Brain microvascular endothelial cell (primary cell): ENCODE results near the gene BCL2L15.

Experiments
- DNase-seq: peaks from one replicate; pipeline ENCODE4 v3.0.0-alpha.2; 2020
- H3K27ac ChIP-seq: fragments of 250-450 bp; sonication (Bioruptor Pico); 2 replicates; pipeline ENCODE4 v1.5.1; 2020; ENCODE audit warnings: mild to moderate bottlenecking, moderate library complexity
- H3K27me3 ChIP-seq: fragments of 250-450 bp; sonication (Bioruptor Pico); replicated peaks from 2 replicates; pipeline ENCODE4 v1.5.1; 2020; ENCODE audit warnings: mild to moderate bottlenecking
- H3K36me3 ChIP-seq: fragments of 250-450 bp; sonication (Bioruptor Pico); replicated peaks from 2 replicates; pipeline ENCODE4 v1.5.1; 2020; ENCODE audit warnings: mild to moderate bottlenecking
- H3K4me3 ChIP-seq: 2 replicates; pipeline ENCODE4 v1.5.1; 2011; ENCODE audit warnings: low read depth, mild to moderate bottlenecking, control low read depth, low read length, moderate library complexity
- in situ Hi-C: cut with HindIII; loops from 2 replicates; pipeline ENCODE4 v1.10.0; 2017; ENCODE audit warnings: low sequenced_read_pairs, low pct_ligation_motif_present
- TF ChIP-seq, protein P1 (sequence below): IDR thresholded peaks from 2 replicates; pipeline ENCODE4 v1.5.1; 2011; ENCODE audit warnings: low read depth, mild to moderate bottlenecking, moderate library complexity, low read length, control low read depth, inconsistent platforms; ENCODE audit errors: missing control alignments

Gene BCL2L15

DNA sequence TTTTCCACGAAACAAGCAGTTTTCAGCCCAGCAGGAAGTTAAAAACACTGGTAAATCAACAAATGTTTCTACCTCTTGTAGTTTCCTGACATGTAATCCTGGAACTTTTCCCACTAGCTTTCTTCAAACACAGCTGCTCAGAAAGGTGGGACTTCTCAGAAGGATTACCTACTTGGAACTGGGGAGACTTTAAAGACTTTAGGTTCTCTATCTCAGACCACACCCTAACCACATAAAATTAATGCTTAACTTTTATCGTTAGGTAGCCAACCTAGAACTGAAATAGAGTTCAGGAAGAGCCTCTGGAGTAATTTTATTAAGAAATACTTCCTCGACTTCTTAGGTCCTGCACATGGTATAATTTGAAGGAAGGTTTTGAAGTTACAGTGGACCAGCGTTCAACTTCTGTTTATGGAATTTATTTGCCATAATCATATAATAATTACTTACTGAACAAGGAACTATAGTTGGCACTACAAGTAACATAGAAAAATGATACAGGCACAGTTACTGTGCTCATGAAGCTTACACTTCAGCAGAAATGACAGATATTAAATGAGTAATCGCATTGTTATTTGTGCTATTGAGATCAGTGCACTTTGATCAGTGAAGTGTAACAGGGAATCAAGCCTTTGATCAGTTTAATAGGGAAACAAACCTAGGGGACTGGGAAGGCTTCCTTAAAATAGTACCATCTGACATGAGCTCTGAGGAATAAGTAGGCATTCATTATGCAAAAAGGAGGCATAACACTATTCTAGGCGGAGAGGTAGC lies at the start of gene BCL2L15:
TSS of gene BCL2L15 (minus strand) at position 180 of the 774 bp plus-strand sequence. CDS start 206 bp downstream, outside the sequence.
- in situ Hi-C loops = no loop called here
- no peaks in the 10 kb centered on the region for H3K27me3 ChIP-seq

DNA sequence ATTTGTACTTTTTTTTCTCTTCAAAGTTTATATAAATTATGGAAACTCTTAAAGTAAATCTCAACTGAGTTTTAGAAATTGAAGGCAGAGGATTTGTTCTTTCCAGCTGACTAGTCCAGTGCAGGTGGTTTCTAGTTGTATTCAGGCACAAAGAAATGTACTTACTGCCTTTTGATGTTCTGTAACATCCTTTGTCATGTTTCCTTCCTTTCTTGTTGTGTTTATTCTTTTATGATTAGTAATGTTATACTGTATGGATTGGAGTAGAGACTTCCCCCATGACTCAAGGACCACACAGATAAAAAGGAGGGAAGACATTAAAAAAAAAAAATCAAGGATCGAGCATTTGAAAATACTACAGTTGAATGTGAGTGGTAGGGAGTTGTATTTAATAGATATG lies 49.8 kb upstream of the BCL2L15 start:
- no peak overlapping the region for H3K27ac ChIP-seq
- in situ Hi-C loops = no loop called here
- no peak overlapping the region for H3K4me3 ChIP-seq
- no peaks in the 10 kb centered on the region for H3K27me3 ChIP-seq
- TF ChIP-seq, protein P1, sequence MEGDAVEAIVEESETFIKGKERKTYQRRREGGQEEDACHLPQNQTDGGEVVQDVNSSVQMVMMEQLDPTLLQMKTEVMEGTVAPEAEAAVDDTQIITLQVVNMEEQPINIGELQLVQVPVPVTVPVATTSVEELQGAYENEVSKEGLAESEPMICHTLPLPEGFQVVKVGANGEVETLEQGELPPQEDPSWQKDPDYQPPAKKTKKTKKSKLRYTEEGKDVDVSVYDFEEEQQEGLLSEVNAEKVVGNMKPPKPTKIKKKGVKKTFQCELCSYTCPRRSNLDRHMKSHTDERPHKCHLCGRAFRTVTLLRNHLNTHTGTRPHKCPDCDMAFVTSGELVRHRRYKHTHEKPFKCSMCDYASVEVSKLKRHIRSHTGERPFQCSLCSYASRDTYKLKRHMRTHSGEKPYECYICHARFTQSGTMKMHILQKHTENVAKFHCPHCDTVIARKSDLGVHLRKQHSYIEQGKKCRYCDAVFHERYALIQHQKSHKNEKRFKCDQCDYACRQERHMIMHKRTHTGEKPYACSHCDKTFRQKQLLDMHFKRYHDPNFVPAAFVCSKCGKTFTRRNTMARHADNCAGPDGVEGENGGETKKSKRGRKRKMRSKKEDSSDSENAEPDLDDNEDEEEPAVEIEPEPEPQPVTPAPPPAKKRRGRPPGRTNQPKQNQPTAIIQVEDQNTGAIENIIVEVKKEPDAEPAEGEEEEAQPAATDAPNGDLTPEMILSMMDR = no peak
- no peak for DNase-seq
- peaks cover 16% of the 10 kb centered on the region for H3K36me3 ChIP-seq

More for the DNA sequence above, at the start of gene BCL2L15:
- H3K36me3 ChIP-seq = no peaks in the 10 kb centered on the region
- TF ChIP-seq, protein P1 = no peak
- H3K27ac ChIP-seq = peak within 1 kb of the TSS; percentile 61
- DNase-seq = no peak
- H3K4me3 ChIP-seq = no peak within 1 kb of the TSS

DNA sequence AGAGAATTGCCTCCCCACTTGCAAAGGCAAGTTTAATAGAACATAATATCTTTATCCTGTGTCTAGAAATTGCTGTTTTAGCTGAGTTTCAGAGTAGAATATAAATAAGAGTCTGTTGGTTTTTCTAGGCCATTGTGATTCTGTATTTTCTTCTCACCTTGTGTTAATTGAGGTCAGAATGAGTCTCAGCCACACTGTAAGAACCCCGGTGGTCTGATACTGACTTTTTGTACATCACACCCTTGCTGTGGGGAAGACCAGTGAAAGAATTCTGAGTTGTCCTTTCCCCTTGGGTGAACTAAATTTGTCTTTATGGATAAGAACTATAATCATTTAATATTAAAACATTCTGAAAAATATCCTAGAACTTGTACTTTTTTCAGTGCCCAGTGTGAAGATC lies 48.6 kb upstream of the BCL2L15 start:
- Histone ChIP-seq H3K36me3 (peaks cover 7% of the 10 kb centered on the region), H3K27me3 (no peaks in the 10 kb centered on the region), H3K4me3 (no peak overlapping the region), H3K27ac (no peak overlapping the region)
- no peak for DNase-seq
- TF ChIP-seq, protein P1 = no peak
- in situ Hi-C loops = no loop called here

DNA sequence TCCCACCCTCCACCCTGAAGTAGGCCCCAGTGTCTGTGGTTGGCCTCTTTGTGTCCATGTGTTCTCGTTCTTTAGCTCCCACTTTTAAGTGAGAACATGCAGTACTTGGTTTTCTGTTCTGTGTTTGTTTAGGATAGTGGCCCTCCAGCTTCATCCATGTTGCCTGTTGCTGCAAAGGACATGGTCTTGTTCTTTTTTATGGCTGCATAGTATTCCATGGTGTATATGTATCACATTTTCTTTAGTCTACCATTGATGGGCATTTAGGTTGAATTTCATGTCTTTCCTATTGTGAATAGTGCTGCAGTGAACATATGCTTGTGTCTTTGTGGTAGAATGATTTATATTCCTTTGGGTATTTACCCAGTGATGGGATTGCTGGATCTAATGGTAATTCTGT lies 47.8 kb upstream of the BCL2L15 start:
- Histone ChIP-seq H3K27ac (no peak overlapping the region), H3K27me3 (no peaks in the 10 kb centered on the region), H3K36me3 (no peaks in the 10 kb centered on the region), H3K4me3 (no peak overlapping the region)
- in situ Hi-C loops = no loop called here
- TF ChIP-seq, protein P1 = no peak
- DNase-seq = no peak

DNA sequence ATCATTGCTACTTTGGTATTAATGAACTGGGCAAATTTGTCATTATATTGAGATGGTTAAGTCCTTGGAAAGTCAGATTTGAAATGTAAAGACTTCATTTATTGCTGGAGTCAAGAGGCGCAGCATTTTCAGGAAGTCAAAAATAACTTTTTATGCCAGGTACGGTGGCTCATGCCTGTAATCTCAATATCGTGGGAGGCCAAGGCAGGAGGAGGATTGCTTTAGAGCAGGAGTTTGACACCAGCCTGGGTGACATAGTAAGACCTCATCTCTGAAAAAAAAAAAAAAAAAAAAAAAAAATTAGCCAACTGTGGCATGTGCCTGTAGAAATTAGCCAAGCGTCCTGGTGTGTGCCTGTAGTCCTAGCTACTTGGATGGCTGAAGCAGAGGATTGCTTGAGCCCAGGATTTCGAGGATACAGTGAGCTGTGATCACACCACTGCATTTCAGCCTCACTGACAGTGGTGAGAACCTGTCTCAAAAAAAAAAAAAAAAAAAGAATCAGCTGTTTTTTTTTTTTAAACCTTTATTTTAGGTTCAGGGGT lies 47.2 kb upstream of the BCL2L15 start:
- in situ Hi-C loops = no loop called here
- no peak overlapping the region for H3K4me3 ChIP-seq
- no peaks in the 10 kb centered on the region for H3K27me3 ChIP-seq
- TF ChIP-seq, protein P1 = no peak
- H3K27ac ChIP-seq = no peak overlapping the region
- no peaks in the 10 kb centered on the region for H3K36me3 ChIP-seq
- DNase-seq = no peak

DNA sequence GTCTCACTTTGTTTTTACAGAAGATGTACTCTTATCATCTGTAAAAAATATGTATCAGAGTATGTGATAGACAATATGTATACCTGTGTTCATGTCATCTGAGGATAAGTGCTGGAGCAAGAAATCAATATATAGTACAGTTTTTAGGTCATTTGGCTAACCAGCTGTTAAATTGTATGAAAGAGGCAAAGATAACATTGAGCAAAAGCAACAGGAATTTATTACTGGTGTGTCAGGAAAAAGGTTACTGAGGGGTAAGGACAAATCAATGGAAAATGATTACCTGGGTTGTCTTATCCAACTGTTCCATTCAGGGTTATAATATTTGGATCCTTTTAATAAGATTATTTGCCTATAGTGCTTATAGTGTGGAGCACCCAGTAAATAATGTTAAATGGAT lies 46.6 kb upstream of the BCL2L15 start:
- no peak overlapping the region for H3K4me3 ChIP-seq
- H3K27me3 ChIP-seq = no peaks in the 10 kb centered on the region
- in situ Hi-C loops = no loop called here
- no peak overlapping the region for H3K27ac ChIP-seq
- DNase-seq = no peak
- TF ChIP-seq, protein P1 = no peak
- no peaks in the 10 kb centered on the region for H3K36me3 ChIP-seq
